SK-N-SH (cell line): ENCODE data around the gene CIB4.

Experiments
- EZH2phosphoT487 ChIP-seq: fragments of 200-600 bp; sonication (generic); IDR thresholded peaks from 2 replicates; pipeline ENCODE4 v1.6.1; 2017; ENCODE audit warnings: low read depth, mixed run types, mild to moderate bottlenecking, antibody characterized with exemption, moderate library complexity, borderline replicate concordance
- POLR2AphosphoS5 ChIP-seq: IDR thresholded peaks from 2 replicates; pipeline ENCODE4 v1.6.1; 2012; ENCODE audit warnings: low read depth, low read length
- SIN3A ChIP-seq: IDR thresholded peaks from 2 replicates; pipeline ENCODE4 v1.6.1; 2012; ENCODE audit warnings: low read depth, mild to moderate bottlenecking, low read length, moderate library complexity, borderline replicate concordance
- TF ChIP-seq, protein P1 (sequence below): fragments of 200-600 bp; sonication (generic); IDR thresholded peaks from 2 replicates; pipeline ENCODE4 v1.6.1; 2017; ENCODE audit warnings: antibody characterized with exemption, mild to moderate bottlenecking, moderate library complexity
- TF ChIP-seq, protein P2 (sequence below): fragments of 150-350 bp; IDR thresholded peaks from 2 replicates; pipeline ENCODE4 v1.6.1; 2016; ENCODE audit warnings: mild to moderate bottlenecking, low read depth, low read length

DNA sequence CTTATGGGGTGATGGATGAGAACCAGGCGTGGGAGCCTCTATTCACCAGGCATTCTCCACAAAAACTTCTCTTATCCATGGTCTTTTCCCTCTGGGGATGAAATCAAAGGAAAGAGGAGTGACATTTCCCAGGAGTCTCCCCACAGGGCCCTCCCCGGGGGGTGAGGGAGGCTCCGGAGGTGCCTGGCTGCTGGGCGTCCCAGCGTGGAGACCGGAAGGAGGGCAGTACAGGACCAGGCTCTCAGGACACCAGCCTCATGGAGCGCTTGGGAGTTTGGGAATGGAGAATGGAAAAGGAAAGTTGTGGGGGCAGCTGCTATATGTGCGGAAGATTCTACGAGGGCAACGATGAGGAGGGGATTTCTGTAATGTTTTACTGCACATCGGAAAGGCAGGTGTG, 22.1 kb downstream of the CIB4 start:
- TF ChIP-seq SIN3A = no peak
- TF ChIP-seq, protein P1, sequence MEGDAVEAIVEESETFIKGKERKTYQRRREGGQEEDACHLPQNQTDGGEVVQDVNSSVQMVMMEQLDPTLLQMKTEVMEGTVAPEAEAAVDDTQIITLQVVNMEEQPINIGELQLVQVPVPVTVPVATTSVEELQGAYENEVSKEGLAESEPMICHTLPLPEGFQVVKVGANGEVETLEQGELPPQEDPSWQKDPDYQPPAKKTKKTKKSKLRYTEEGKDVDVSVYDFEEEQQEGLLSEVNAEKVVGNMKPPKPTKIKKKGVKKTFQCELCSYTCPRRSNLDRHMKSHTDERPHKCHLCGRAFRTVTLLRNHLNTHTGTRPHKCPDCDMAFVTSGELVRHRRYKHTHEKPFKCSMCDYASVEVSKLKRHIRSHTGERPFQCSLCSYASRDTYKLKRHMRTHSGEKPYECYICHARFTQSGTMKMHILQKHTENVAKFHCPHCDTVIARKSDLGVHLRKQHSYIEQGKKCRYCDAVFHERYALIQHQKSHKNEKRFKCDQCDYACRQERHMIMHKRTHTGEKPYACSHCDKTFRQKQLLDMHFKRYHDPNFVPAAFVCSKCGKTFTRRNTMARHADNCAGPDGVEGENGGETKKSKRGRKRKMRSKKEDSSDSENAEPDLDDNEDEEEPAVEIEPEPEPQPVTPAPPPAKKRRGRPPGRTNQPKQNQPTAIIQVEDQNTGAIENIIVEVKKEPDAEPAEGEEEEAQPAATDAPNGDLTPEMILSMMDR = no peak
- no peak for TF ChIP-seq EZH2phosphoT487
- TF ChIP-seq, protein P2, sequence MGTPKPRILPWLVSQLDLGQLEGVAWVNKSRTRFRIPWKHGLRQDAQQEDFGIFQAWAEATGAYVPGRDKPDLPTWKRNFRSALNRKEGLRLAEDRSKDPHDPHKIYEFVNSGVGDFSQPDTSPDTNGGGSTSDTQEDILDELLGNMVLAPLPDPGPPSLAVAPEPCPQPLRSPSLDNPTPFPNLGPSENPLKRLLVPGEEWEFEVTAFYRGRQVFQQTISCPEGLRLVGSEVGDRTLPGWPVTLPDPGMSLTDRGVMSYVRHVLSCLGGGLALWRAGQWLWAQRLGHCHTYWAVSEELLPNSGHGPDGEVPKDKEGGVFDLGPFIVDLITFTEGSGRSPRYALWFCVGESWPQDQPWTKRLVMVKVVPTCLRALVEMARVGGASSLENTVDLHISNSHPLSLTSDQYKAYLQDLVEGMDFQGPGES = no peak
- TF ChIP-seq POLR2AphosphoS5 = no peak
